GM12892 (cell line): ENCODE measurements around the gene FBXL13.
"Not testable (repeated sequence)": the region's sequence is repeated elsewhere in the genome, so short reads cannot be mapped to it uniquely, and the experiment has no call there.

ENCODE experiments used
- POLR2A ChIP-seq: IDR thresholded peaks from 2 replicates; pipeline ENCODE4 v1.6.1; 2011; ENCODE audit warnings: low read depth, low read length, control low read depth
- POLR2AphosphoS5 ChIP-seq: IDR thresholded peaks from 2 replicates; pipeline ENCODE4 v1.6.1; 2011; ENCODE audit warnings: low read depth, low read length, control low read depth

DNA sequence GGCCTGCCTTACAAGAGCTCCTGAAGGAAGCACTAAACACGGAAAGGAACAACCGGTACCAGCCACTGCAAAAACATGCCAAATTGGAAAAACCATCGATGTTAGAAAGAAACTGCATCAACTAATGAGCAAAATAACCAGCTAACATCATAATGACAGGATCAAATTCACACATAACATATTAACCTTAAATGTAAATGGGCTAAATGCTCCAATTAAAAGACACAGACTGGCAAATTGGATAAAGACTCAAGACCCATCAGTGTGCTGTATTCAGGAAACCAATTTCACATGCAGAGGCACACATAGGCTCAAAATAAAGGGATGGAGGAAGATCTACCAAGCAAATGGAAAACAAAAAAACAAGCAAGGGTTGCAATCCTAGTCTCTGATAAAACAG, 56.3 kb downstream of the FBXL13 start:
- TF ChIP-seq POLR2A, POLR2AphosphoS5: not testable (repeated sequence)
